Uterus (tissue), 4 donors: ENCODE measurements around the gene RANGRF. TPM values are rescaled to one million over a fixed set of nuclear protein-coding genes. Genes with fewer than 3 reads are reported as not detected.

ENCODE experiments used
- DNase-seq, 2 donors: peaks; one replicate each; pipeline ENCODE4 v3.0.0-alpha.2; 2019 to 2020
- H3K27ac ChIP-seq, 2 donors: fragments of 200-600 bp; sonication (generic); 1 replicate in 1 of 2; 2 replicates in 1 of 2; pipeline ENCODE4 v1.5.1; 2016 to 2018
- H3K27me3 ChIP-seq, 2 donors: fragments of 200-600 bp; sonication (generic); one replicate each; pipeline ENCODE4 v1.5.1; 2018 to 2019; ENCODE audit warnings: control low read depth in 1 of 2
- H3K36me3 ChIP-seq, 2 donors: fragments of 200-600 bp; sonication (generic); one replicate each; pipeline ENCODE4 v1.5.1; 2019; ENCODE audit warnings: control low read depth in 1 of 2
- H3K4me1 ChIP-seq, 2 donors: fragments of 200-600 bp; sonication (generic); one replicate each; pipeline ENCODE4 v1.5.1; 2018 to 2019; ENCODE audit warnings: control low read depth in 1 of 2
- H3K4me3 ChIP-seq, 2 donors: fragments of 200-600 bp; sonication (generic); 1 replicate in 1 of 2; 2 replicates in 1 of 2; pipeline ENCODE4 v1.5.1; 2018 to 2019; ENCODE audit warnings: mild to moderate bottlenecking in 1 of 2
- H3K9me3 ChIP-seq, 2 donors: fragments of 200-600 bp; sonication (generic); one replicate each; pipeline ENCODE4 v1.5.1; 2019; ENCODE audit warnings: control low read depth in 1 of 2
- CTCF ChIP-seq, 4 experiments: fragments of 200-600 bp in 2 of 4; fragments of 450-650 bp in 2 of 4; sonication (generic) in 2 of 4; IDR thresholded peaks; one replicate each; pipeline ENCODE4 v1.5.1; 2016 to 2019; ENCODE audit warnings: antibody characterized with exemption in 4 of 4, mild to moderate bottlenecking in 2 of 4, moderate library complexity in 1 of 4
- POLR2A ChIP-seq, 2 donors: fragments of 450-650 bp; IDR thresholded peaks; one replicate each; pipeline ENCODE4 v1.6.1; 2016; ENCODE audit warnings: antibody characterized with exemption in 2 of 2, mild to moderate bottlenecking in 1 of 2, moderate library complexity in 1 of 2
- intact Hi-C: fragments of 100-400 bp; cut with DNase I; formaldehyde crosslinking; loops from one replicate; pipeline ENCODE4 v1.15.1; 2023; ENCODE audit warnings: low total_unique reads
- total RNA-seq, 4 donors: library from RNA; depleted of rRNA in 3 of 4; stranded (reverse); fragments of >200 nt in 3 of 4; gene quantifications; one replicate each; pipeline versions ENCODE4 v1.1.0 to v1.2.4, GENCODE V29; 2014 to 2023
- donor health status: DM: yes; HTN: yes; CAD: no.

The RANGRF gene
- total RNA-seq, 4 donors from 2014 or later = 5.1 to 39.6 (median 16.4) TPM

GRCh38 chr17:8256291-8256690 is 32.2 kb upstream of the RANGRF start:
- no peak for TF ChIP-seq POLR2A (IDR thresholded peaks at IDR 0.05)
- no peak for TF ChIP-seq CTCF (IDR thresholded peaks at IDR 0.05)
- intact Hi-C loops = no loop called here
- Histone ChIP-seq H3K27me3 (no peaks in the 10 kb centered on the region), H3K4me1 (no peaks in the 10 kb centered on the region), H3K4me3 (no peak overlapping the region), H3K9me3 (no peaks in the 10 kb centered on the region), H3K27ac (no peak overlapping the region), H3K36me3 (no peaks in the 10 kb centered on the region)
- no peak for DNase-seq

DNA sequence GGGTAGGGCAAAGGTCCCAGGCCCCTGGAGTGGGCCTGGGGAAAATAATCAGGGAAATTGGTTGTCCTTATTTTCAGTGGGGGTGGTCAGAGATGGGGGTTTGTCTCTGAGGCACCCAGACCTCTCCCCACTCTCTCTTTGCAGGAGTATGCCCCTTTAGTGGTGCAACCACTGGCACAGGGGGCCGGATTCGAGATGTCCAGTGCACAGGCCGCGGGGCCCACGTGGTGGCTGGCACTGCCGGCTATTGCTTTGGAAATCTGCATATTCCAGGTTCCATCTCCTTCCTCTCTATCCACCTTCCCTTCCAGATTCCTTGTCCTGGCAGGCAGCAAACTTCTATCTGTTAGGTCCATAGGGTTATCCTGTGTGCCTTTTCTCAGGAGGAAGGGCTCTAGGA is 31.8 kb upstream of the RANGRF start:
- Histone ChIP-seq H3K27me3 (no peaks in the 10 kb centered on the region), H3K4me3 (no peak overlapping the region), H3K27ac (no peak overlapping the region), H3K9me3 (no peaks in the 10 kb centered on the region), H3K36me3 (no peaks in the 10 kb centered on the region), H3K4me1 (no peaks in the 10 kb centered on the region)
- intact Hi-C loops = no loop called here
- no peak for DNase-seq
- TF ChIP-seq CTCF (IDR thresholded peaks at IDR 0.05) = no peak
- no peak for TF ChIP-seq POLR2A (IDR thresholded peaks at IDR 0.05)

GRCh38 chr17:8257801-8258200 is 30.7 kb upstream of the RANGRF start:
- Histone ChIP-seq H3K4me3 (no peak overlapping the region), H3K4me1 (no peaks in the 10 kb centered on the region), H3K27ac (no peak overlapping the region), H3K9me3 (no peaks in the 10 kb centered on the region), H3K36me3 (no peaks in the 10 kb centered on the region), H3K27me3 (no peaks in the 10 kb centered on the region)
- intact Hi-C loops = no loop called here
- no peak for DNase-seq
- no peak for TF ChIP-seq CTCF (IDR thresholded peaks at IDR 0.05)
- TF ChIP-seq POLR2A (IDR thresholded peaks at IDR 0.05) = no peak

GRCh38 chr17:8264320-8264719 is 24.1 kb upstream of the RANGRF start:
- no peaks in the 10 kb centered on the region for H3K27me3 ChIP-seq
- intact Hi-C loops = no loop called here
- H3K4me1 ChIP-seq = no peaks in the 10 kb centered on the region
- H3K4me3 ChIP-seq = no peak overlapping the region
- H3K9me3 ChIP-seq = no peaks in the 10 kb centered on the region
- DNase-seq = no peak
- no peaks in the 10 kb centered on the region for H3K36me3 ChIP-seq
- H3K27ac ChIP-seq = no peak overlapping the region
- no peak for TF ChIP-seq CTCF (IDR thresholded peaks at IDR 0.05)
- no peak for TF ChIP-seq POLR2A (IDR thresholded peaks at IDR 0.05)

GRCh38 chr17:8264836-8265542 is 23.5 kb upstream of the RANGRF start:
- Histone ChIP-seq H3K27ac (no peak overlapping the region), H3K4me1 (no peaks in the 10 kb centered on the region), H3K9me3 (no peaks in the 10 kb centered on the region), H3K36me3 (no peaks in the 10 kb centered on the region), H3K4me3 (no peak overlapping the region), H3K27me3 (no peaks in the 10 kb centered on the region)
- intact Hi-C loops = no loop called here
- no peak for DNase-seq
- TF ChIP-seq POLR2A (IDR thresholded peaks at IDR 0.05) (no peak), CTCF (IDR thresholded peaks at IDR 0.05) (no peak)
